ENCODE results near the gene RNF40.
"Not testable (repeated sequence)": the region's sequence is repeated elsewhere in the genome, so short reads cannot be mapped to it uniquely, and the experiment has no call there.

Gene RNF40

DNA sequence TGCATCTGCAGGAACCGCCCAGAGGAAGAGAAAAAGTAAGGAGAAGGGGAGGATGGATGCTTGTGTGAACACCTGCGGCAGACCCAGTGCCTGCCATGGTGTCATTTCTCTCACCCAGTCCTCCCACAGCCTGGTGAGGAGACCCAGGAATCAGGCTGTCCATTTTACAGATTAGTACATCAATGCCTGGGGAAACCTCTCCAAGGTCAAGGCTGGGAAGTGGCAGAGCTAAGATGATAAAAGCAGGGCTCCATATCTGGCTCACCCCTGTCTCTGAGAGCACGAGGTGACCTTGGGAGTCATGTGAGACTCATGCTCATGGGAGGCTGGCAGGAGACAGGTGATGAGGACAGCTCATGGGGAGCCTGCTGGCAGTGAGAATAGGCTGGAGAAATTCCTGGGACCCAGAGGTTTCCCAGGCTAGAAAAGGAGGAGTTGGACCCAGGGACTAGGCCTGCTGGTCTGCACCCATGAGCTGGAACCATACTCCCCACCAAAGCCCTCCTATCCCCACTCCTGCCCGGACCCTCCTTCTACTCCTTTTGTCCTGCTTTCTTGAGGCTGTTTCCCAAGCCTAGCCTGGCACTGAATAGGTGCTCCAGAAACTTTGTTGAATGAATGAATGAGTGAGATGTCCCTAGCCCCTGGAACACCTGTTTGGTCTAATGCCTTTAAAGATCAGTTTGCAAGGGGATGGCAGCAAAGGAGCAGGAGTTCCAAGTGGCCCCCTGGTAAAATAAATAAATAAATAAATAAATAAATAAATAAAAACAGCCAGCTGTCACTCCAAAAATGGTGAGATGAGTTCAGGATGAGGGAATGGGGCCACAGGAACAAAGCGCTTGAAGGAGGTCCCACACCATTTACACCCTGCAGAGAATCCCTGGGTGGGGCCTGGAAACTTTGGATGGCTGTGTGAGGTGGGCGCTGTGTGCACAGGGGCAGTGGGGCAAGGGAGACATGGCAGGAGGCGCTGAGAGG lies 23.3 kb downstream of the RNF40 start:
- no peak for DNase-seq

DNA sequence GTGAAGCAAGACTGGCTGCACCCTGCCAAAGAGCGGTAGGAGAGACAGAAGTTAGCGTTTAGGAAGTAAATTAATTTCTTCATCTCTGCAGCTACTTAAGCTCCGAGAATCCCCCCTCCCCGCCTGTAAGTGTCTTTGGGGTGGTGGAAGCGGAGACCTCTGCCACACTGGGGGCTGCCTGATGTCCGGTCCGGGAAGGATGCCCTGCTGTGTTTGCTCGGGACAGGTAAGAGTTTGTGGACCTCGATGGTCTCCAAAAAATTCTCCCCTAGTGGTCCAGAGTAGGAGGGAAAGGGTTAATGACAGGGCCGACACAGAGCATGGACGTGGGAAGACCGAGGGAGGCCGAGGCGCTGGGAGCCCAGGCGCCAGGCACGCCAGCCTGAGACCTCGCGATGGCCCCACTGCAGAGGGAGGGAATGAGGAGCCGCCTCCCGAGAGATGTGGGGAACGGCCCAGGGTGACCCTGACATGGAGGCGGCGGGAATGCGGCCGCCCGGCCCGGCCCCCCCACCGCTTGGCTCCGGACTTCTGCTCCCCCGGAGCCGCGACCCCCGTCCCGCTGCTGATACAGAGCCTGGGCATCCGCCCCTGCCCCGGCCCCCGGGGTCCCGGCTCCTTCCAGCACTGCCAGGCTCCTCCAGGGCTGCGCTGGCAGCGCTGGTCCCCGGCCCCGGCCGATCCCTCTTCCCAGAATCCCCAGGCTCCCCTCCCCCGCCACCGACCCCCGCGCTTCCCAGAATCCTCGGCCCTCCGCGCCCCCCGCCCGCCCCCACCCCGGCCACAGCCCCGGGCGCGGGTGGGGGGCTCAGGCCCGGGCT lies 24.2 kb downstream of the RNF40 start:
- no peak for DNase-seq

DNA sequence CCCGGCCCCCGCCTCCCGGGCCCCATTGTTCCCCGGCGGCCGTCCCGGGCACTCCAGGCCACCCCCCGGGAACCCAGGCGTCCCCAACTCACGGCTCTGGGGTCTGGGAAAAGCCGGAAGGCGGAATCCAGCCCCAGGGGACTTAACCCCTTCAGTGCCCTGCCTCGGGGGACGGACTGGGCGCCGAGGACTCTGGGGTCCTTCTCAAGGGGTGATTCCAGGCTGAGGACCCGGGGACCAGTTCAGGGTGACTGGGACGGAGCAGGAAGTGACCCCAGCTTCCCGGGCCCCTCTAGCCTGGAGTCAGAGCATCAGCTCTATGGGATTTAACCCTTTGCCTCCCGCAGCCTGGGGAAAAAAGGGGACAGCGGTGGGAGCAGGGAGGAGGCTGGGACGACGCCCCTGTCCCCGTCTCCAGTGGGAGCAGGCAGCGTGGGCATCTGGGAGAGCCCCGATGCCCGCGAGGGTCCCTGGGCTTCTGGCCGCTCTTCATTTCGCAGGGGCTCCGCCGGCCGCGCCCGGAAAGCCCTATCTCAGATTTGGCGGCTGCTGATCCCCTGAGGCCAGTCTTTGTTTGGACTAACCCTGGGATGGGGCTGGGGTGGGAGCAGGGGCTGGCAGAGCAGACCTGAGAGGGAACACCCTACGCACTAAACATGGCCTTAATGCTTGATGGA lies 25.0 kb downstream of the RNF40 start, which contains the start of gene ZNF629:
Gene ZNF629 (minus strand): TSS at position 270 of the 677 bp plus-strand sequence. CDS start 2,723 bp downstream, outside the sequence.
- DNase-seq = peak; percentile 11

DNA sequence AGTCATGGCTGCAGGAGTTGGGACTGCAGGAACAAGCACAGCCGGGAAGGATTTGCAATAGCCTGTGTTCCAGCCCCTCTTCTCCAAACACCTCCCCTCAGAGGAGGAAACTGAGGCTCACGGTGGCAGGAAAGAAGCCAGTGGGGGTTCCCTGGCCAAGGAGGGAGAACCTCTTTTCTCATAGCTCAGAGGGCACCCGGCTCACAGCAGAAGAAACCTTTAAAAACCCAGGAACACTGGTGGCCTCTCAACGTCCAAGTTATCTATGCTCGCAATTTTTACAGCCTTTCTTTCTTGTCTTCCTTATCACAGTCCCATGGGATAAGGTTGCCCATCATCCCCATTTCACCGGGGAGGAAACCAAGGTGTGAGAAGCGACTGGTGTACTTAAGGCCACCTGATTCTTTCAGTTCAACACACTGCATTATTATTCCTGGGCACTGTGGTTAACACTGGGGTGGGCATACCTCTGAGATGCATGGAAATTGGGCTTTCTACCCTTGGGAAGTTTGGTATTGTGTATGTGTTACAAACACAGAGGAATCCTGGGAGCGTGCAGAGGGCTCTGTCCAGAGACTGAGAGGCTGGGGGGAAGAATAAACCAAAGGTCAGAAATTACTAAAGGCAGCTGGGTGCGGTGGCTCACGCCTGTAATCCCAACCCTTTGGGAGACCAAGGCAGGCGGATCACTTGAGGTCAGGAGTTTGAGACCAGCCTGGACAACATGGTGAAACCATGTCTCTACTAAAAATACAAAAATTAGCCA lies 25.7 kb downstream of the RNF40 start:
- DNase-seq = no peak

DNA sequence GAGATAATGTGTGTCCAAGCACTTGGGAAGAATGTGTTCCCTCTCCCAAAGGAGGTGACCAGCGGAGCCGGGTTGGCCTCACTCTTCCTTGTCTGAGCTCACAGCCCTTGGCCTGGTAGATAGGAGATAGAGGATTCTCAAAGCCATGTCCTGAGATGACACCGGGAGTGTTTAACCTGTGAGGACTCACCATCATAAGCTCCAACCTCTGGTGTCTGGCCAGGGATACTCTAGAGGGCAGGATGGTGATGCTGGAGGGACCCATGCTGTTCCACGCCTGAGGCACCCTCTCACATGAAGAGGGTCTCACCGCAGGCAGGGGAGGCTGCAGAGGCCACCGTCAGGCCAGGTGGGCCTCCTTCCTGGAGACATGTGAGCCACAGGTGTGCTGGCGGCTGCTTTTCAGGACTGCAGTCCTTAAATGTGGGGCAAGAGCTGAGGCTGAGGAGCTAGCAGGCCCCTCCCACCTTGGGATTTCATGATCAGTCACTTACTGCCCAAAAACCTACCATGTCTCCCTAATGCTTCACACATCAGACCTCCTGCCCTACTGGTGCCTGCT lies 31.5 kb downstream of the RNF40 start:
- DNase-seq = no peak

DNA sequence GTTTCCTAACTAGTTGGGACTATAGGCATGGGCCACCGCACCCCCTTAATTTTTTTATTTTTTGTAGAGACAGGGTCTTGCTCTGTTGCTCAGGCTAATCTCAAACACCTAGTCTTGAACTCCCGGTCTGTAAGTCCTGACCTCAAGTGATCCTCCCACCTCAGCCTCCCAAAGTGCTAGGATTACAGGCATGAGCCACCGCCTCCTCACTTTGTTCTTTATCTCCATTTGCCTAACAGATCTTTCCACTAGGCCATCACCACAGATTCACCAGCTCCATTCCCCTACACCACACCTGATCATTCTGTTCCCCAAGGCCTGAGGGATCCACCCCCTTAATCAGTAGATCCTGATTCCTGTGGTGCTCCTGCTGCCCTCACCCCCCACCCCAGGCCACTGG lies 32.5 kb downstream of the RNF40 start:
- no peak for DNase-seq

DNA sequence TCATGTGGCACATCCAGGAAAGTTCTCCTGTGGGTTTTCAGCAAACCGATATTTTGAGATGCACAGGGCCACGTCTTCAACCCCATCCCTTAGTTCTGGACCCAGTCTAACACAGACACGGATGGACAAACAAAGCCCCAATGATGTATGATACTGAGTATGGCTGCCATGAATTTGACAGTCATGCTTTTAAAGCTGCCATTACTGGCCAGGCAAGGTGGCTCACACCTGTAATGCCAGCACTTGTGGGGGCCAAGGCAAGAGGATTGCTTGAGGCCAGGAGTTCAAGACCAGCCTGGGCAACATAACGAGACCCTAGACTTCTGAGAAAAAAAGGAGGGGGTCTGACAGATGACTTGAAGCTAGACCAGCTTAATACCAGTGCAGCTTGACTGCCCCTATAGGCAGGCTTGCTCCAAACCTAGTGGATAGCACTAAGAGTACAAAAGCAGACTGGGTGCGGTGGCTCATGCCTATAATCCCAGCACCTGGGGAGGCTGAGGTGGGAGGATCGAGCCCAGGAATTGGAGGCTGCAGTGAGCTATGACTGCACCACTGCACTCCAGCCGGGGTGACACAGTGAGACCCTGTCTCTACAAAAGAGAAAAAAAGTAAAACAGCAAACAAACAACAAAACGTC lies 35.7 kb downstream of the RNF40 start:
- no peak for DNase-seq

DNA sequence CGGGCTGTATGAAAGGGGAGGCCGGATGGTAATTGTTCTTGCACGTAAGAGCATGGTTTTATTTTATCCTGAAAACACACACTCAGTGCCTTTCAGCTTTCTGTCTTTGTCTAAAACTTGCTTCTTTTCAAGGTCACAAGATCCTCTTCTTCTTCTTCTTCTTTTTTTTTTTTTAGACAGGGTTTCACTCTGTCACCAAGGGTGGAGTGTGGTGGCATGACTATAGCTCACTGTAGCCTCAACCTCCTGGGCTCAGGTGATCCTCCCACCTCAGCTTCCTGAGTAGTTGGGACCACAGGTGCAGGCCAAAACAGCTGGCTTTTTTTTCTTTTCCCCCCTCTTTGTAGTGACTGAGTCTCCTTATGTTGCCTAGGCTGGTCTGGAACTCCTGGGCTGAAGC lies 40.8 kb downstream of the RNF40 start:
- no peak for DNase-seq

DNA sequence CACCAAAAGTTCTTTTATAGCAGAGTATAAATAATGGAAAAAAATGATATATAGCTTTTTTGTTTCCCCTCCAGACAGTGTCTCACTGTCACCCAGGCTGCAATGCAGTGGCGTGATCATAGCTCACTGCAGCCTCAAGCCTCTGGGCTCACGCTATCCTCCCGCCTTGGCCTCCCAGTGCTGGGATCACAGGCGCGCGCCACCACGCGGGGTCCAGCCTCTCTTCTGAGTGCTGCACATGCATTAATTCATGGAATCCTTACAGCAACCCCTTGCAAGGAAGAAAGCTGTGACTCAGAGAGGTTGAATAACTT lies 42.9 kb downstream of the RNF40 start:
- no peak for DNase-seq

DNA sequence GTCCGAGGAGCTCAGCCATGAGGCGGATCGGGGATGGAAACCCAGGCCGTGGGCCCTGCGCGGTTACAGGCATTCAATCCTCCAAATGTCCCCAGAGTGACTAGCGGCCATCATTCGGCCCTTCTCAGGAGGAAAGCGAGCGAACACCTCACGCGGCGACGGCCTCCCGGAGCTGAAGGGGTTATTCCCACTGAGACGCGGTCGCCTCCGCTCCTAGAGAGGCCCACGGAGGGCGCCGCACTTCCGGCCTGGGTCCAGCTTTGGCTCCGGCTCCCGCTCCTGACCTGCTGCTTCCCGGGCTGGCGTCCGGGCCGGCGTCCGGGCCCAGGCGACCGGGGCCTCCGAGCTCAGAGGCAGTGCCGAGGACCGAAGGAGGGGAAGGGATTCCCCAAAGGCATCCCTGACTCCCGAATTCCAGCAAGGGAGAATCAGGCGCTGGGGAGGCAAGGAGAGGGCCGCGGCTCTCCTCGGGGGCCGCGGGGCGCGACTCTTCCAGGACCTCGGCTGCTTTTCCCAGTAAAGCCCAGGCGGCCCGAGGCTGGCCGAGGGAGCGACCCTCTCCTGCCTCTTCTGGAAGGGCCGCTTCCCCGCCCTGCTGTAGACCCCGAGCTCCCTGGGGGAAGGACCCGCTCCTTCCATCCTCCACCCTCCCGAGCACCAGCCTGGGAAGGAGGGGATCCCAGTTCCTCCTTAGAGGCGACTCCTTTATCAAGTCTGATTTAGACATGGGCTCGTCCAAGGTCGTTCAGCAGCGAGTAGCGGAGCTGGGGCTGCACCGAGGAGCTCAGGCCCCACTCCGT lies 43.4 kb downstream of the RNF40 start:
- DNase-seq = peak; percentile 51

DNA sequence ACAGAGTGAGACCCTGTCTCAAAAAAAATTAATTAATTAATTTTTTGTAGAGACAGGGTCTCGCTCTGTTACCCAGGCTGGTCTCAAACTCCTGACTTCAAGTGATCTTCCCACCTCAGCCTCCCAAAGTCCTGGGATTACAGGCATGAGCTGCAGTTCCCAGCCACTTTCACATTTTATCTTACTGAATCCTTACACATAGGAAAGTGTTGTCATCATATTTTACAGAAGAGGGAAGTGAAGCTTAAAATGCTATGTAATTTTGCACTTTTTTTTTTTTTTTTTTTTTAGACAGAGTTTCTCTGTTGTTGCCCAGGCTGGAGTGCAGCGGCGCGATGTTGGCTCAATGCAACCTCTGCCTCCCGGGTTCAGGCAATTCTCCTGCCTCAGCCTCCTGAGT lies 46.0 kb downstream of the RNF40 start:
- no peak for DNase-seq

DNA sequence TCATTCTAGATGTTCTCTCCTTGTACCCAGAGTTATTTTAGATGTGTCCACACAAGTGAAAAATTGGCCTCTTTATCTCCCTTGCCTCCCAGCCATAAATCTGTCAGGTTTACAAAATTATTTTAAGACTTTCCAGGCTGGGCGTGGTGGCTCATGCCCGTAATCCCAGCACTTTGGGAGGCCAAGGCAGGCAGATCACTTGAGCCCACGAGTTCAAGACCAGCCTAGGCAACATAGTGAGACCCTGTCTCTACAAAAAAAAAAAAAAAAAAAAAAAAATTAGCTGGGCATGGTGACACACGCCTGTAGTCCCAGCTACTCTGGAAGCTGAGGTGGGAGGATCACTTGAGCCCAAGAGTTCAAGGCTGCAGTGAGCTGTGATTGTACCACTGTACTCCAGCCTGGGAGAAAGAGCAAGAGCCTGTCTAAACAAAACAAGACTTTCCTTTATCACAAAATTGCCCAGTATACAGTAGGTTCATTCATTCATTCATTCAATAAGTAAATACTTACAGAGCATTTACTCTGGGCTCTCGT lies 46.8 kb downstream of the RNF40 start:
- not testable (repeated sequence) for DNase-seq

DNA sequence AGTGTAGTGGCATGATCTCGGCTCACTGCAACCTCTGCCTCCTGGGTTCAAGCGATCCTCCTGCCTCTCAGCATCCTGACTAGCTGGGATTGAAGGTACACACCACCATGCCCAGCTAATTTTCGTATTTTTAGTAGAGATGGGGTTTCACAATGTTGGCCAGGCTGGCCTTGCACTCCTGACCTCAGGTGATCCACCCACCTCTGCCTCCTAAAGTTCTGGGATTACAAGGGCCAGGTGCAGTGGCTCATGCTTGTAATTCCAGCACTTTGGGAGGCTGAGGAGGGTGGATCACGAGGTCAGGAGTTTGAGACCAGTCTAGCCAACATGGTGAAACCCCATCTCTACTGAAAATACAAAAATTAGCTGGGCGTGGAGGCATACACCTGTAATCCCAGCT lies 47.6 kb downstream of the RNF40 start:
- DNase-seq = not testable (repeated sequence)

DNA sequence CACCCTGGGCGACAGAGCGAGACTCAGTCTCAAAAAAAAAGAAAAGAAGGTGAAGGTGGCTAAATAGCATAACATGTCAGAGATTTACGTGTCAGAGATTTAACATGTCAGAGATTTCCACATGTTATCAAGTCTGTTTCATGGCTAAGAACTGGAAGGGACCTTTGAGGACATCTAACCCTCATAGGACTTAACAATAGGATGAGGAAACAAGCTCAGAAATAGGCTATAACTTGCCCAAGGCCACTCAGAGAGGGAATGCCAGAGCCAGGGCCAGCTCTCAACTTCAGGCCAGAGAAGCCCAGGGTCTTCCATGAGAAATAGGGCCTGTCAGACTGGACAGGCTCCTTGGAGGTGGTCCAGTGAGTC lies 51.7 kb downstream of the RNF40 start:
- DNase-seq = no peak

DNA sequence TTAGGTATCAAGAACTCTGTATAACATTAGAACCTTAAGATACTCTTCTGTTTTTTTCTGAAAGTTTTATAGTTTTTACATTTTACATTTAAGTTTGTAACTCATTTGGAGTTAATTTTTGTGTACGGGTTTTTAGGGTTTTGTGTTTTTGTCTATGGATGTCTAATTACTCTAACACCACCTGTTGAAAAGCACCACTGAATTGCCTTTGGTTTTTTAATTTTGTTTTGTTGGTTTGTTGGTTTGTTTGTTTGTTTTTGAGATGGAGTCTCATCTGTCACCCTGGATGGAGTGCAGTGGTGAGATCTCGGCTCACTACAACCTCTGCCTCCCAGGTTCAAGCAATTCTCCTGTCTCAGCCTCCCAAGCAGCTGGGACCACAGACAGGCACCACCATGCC lies 54.6 kb downstream of the RNF40 start:
- DNase-seq = no peak

DNA sequence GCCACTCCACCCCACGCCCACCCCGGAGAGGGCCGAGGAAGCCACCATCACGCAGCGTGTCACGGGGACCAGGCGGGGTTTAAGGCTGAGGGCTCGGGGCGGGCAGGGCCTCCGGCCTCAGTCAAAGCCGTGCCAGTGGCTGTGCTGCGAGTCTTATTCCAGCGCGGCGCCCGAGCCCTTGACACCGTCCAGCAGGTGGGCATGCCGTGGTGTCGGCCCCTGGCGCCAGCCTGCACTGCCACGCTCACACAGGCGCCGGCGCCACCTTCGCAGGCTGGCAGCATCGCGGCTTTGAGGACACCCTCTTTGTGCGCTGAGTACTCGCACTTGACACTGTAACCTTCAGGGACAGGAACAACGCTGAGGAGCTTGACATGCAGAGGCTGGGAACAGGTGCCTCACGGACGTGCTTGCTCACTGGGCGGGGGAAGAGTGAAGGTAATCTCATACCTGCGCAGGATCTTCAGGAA lies 58.9 kb downstream of the RNF40 start:
- DNase-seq = no peak

DNA sequence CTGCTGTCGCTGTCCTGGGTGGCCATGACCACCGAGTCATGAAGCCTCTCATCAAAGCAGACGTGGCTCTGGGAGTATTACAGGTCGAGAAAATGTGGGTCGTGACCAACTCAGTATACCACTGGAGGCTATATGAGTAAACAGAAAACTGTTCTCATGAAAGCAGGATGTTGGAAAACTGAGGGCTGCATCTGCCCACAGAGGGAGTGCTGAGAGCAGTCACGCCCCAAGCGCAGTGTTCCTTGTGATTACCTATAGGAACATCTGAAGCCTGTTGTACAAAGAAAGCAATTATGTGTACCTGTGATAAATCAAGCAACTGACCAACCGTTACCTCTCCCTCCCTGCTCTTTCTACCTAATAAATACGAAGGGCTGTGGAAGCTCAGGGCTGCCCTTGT lies 59.3 kb downstream of the RNF40 start:
- not testable (repeated sequence) for DNase-seq

DNA sequence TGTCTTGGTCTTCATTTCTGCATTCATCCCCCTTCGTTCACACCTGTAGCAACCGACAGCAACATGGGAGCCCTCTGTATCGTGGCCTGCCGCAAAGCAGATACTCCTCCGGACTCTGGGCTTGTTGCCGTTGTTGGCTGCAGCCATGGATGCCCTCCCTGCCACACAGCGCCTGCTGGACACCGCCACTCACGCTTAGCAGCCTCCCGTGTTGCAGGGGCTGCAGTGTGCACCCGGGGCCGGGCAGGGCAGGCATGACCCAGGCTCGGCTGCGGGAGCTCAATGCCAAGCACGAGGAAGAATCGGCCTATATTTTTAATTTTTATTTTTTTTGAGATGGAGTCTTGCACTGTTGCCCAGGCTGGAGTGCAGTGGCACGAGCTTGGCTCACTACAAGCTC lies 59.8 kb downstream of the RNF40 start:
- DNase-seq = no peak
